GM12864 (cell line): ENCODE results near the gene TNFRSF1B.

Experiments
- DNase-seq: peaks from one replicate; pipeline ENCODE4 v3.0.0-alpha.2; 2011; ENCODE audit warnings: low read depth
- H3K4me3 ChIP-seq: 2 replicates; pipeline ENCODE4 v1.5.1; 2011; ENCODE audit warnings: mild to moderate bottlenecking, low read depth, low read length, control low read depth
- CTCF ChIP-seq: IDR thresholded peaks from 2 replicates; pipeline ENCODE4 v1.5.1; 2011; ENCODE audit warnings: low read depth, mild to moderate bottlenecking, moderate library complexity, low read length, control low read depth, inconsistent platforms; ENCODE audit errors: missing control alignments

Gene TNFRSF1B

DNA sequence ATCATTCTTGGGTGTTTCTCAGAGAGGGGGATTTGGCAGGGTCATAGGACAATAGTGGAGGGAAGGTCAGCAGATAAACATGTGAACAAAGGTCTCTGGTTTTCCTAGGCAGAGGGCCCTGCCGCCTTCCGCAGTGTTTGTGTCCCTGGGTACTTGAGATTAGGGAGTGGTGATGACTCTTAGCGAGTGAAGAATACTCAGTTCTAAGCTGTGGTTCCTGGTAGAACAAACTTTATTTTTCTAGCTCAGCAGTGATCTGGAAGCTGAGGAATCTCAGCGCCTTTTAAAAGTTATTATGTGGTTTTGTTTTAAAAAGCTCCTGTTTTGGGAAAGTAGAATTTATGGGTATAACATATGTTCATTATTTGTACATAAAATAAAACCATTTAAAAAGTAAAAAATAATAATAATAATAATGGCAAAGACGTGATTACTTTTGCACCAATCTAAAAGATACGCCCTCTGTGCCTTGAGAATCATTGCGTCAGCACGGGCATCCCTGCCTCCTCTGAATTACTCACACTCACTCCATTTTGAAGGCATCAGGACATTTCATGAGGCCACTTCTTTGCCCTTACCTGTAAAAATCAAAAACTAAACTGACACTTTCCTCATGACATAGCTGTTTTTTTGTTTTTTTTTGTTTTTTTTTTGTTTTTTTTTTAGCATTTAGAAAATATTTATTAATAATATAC lies 29.7 kb upstream of the TNFRSF1B start:
- TF ChIP-seq CTCF, result no peak
- H3K4me3 ChIP-seq, result no peak overlapping the region
- no peak for DNase-seq

DNA sequence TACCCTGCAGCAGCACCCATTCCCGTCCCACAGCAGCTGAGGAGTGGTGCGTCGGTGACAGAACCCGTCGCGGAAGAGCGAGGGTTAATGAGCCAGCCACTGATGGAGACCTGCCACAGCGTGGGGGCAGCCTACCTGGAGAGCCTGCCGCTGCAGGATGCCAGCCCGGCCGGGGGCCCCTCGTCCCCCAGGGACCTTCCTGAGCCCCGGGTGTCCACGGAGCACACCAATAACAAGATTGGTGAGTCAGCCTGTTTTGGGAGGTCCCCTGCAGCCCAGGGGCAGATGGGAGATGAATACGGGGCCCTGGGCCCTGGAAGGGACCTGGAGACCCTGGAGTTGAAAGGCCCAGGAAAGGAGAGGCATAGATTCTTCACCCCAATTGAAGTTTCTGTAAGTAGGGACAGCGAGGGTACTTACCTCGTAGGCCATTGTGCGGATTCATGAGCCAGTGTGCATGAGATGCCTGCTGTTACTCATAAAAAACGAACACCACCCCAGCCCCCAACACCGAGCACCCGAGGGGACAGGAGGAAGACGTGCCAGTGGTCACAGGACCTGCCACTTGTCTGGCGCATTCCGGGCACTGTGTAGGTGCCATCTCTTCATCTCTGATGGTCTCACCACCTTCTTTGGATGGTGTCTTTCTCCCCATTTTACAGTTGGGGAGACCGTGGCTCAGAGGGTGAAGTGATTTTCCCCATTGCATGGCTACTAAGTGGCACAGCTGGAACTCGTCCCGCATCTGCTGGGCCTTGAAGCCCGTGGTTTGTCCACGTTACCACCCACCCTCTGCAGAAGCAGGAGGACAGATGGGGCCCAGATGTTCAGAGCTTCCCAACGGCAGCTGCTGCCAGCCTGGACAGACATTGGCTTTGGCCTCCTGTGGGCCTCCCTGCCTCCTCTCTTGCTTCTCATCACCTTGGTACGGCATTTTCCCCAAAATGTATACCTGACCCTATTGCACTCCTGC lies 28.3 kb upstream of the TNFRSF1B start:
- H3K4me3 ChIP-seq, result no peak overlapping the region
- no peak for TF ChIP-seq CTCF
- DNase-seq, result no peak

GRCh38 chr1:12140016-12140415 lies 26.8 kb upstream of the TNFRSF1B start:
- no peak for DNase-seq
- no peak overlapping the region for H3K4me3 ChIP-seq
- TF ChIP-seq CTCF, result no peak

GRCh38 chr1:12140515-12141162 lies 26.2 kb upstream of the TNFRSF1B start:
- no peak for DNase-seq
- no peak for TF ChIP-seq CTCF
- H3K4me3 ChIP-seq, result no peak overlapping the region

DNA sequence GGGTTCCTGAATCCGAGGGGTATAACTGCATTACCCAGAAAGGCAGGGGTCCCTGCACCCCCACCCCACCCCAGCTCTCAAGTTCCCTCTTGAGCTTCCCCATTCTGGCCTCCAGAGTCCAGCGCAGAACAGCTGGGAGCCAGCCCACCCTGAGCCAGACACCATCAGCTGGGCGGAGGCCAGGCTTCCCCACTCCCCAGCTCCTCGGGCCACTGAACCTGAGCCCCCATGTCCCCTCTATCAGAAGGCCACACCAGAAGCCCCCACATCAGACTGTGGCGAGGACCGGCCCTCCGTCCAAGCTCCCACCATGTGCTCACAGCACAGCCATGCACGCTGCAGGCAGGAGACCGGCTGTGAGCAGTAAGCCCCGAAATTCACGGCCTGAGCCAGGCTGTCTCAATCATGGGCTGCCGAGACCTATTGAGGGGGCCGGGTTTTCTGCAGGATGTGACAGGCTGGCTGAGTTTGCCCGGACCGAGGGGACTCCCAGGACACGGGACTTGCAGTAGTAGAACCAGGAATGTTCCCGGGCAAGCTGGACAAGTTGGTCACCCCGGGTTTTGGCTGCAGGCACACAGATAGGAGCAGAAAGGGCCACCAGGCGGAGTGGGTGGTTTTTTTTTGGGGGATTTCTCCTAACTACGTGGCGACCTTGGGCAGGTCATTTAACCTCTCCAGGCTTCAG lies 25.5 kb upstream of the TNFRSF1B start:
- no peak for DNase-seq
- no peak overlapping the region for H3K4me3 ChIP-seq
- no peak for TF ChIP-seq CTCF

DNA sequence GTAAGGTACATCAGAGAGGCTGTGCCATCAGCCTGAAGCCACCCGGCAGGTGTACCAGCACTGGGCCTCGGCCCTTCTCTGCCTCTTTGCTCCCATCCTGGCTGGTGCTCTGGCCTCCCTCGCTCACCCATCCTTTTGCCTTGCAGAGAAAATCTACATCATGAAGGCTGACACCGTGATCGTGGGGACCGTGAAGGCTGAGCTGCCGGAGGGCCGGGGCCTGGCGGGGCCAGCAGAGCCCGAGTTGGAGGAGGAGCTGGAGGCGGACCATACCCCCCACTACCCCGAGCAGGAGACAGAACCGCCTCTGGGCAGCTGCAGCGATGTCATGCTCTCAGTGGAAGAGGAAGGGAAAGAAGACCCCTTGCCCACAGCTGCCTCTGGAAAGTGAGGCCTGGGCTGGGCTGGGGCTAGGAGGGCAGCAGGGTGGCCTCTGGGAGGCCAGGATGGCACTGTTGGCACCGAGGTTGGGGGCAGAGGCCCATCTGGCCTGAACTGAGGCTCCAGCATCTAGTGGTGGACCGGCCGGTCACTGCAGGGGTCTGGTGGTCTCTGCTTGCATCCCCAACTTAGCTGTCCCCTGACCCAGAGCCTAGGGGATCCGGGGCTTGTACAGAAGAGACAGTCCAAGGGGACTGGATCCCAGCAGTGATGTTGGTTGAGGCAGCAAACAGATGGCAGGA lies 24.5 kb upstream of the TNFRSF1B start:
- no peak for DNase-seq
- no peak overlapping the region for H3K4me3 ChIP-seq
- TF ChIP-seq CTCF, result no peak
